Kidney epithelial cell (primary cell): ENCODE data around the gene PPP1R12B. TPM values are rescaled to one million over a fixed set of nuclear protein-coding genes. Genes with fewer than 3 reads are reported as not detected.
"Not testable (repeated sequence)": the region's sequence is repeated elsewhere in the genome, so short reads cannot be mapped to it uniquely, and the experiment has no call there.

ENCODE experiments used
- DNase-seq: peaks from one replicate; pipeline ENCODE4 v3.0.0-alpha.2; 2010; ENCODE audit warnings: low read depth
- H3K27me3 ChIP-seq: 2 replicates; pipeline ENCODE4 v1.6.0; 2011; ENCODE audit warnings: low read length; ENCODE audit not compliant: control insufficient read depth, insufficient read depth
- H3K36me3 ChIP-seq: 2 replicates; pipeline ENCODE4 v1.5.1; 2011; ENCODE audit warnings: low read length; ENCODE audit not compliant: control insufficient read depth, insufficient read depth
- H3K4me3 ChIP-seq: 2 replicates; pipeline ENCODE4 v1.5.1; 2011; ENCODE audit warnings: low read depth, mild to moderate bottlenecking, control low read depth, low read length
- total RNA-seq: library from RNA; depleted of rRNA; stranded (reverse); fragments of >200 nt; gene quantifications from 2 replicates; pipeline ENCODE4 v1.2.3, GENCODE V29; 2015
- TF ChIP-seq, protein P1 (sequence below): IDR thresholded peaks from 2 replicates; pipeline ENCODE4 v1.5.1; 2011; ENCODE audit warnings: mild to moderate bottlenecking, moderate library complexity, low read length, control low read depth, inconsistent platforms; ENCODE audit not compliant: insufficient read depth, poor library complexity, severe bottlenecking

The PPP1R12B gene
- total RNA-seq, 1 donor from 2014 or later, result 6.8 TPM

GRCh38 chr1:202333861-202334260, 14.6 kb upstream of the PPP1R12B start:
- TF ChIP-seq, protein P1, sequence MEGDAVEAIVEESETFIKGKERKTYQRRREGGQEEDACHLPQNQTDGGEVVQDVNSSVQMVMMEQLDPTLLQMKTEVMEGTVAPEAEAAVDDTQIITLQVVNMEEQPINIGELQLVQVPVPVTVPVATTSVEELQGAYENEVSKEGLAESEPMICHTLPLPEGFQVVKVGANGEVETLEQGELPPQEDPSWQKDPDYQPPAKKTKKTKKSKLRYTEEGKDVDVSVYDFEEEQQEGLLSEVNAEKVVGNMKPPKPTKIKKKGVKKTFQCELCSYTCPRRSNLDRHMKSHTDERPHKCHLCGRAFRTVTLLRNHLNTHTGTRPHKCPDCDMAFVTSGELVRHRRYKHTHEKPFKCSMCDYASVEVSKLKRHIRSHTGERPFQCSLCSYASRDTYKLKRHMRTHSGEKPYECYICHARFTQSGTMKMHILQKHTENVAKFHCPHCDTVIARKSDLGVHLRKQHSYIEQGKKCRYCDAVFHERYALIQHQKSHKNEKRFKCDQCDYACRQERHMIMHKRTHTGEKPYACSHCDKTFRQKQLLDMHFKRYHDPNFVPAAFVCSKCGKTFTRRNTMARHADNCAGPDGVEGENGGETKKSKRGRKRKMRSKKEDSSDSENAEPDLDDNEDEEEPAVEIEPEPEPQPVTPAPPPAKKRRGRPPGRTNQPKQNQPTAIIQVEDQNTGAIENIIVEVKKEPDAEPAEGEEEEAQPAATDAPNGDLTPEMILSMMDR, result no peak
- DNase-seq, result no peak
- no peaks in the 10 kb centered on the region for H3K27me3 ChIP-seq
- no peak overlapping the region for H3K4me3 ChIP-seq
- no peaks in the 10 kb centered on the region for H3K36me3 ChIP-seq

GRCh38 chr1:202343652-202344349, 4.7 kb upstream of the PPP1R12B start:
- Histone ChIP-seq H3K4me3 (no peak overlapping the region), H3K36me3 (no peaks in the 10 kb centered on the region), H3K27me3 (no peaks in the 10 kb centered on the region)
- TF ChIP-seq, protein P1, result peak; percentile 66
- DNase-seq, result no peak

- no peaks in the 10 kb centered on the region for H3K36me3 ChIP-seq
- no peak for DNase-seq
- H3K27me3 ChIP-seq, result no peaks in the 10 kb centered on the region
- TF ChIP-seq, protein P1, result no peak
- H3K4me3 ChIP-seq, result no peak overlapping the region
These were observed 442 bp upstream of the PPP1R12B start for GRCh38 chr1:202348005-202348508.

DNA sequence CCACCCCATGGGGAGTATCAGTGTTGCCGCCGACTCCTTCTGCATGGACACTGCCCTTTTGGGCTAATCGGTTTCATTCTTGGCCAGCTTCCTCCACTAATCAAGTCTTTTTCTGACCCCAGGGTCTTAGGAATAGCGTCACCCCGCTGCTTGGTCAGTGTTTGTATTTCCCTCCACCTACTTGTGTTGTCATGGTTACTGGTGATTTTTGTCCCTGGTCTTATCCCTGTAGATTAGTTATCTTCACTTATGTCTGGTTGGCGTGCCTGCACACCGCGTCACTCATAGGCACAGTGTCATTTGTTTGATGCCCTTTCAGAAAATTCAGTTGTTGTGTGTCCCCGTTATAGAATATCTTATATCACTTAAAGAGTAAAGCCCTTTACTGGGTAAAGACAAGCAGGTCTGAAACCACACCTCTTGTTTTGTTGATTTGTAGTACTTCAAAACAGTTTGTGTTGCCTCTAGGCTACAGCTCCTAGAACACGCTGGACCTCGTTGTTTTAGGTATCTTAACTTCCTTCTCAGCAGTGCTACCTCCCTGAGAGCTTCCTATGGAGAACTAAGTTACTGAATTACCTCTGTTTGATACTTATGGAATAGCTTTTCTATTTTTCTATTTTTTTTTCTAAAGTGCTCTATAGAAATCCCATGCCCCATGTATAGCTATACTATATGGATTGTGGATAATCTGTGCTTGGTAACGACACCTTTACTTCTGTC, 868 bp downstream of the PPP1R12B start:
- peak overlapping the region; percentile 74 for H3K4me3 ChIP-seq
- H3K36me3 ChIP-seq, result no peaks in the 10 kb centered on the region
- TF ChIP-seq, protein P1, result no peak
- DNase-seq, result no peak
- no peaks in the 10 kb centered on the region for H3K27me3 ChIP-seq

- TF ChIP-seq, protein P1, result no peak
- Histone ChIP-seq H3K27me3 (no peaks in the 10 kb centered on the region), H3K4me3 (no peak overlapping the region), H3K36me3 (no peaks in the 10 kb centered on the region)
- no peak for DNase-seq
These were observed 3.2 kb downstream of the PPP1R12B start for GRCh38 chr1:202351725-202352124.

- not testable (repeated sequence) for H3K27me3 ChIP-seq, H3K36me3 ChIP-seq, DNase-seq, H3K4me3 ChIP-seq
These were observed 4.2 kb downstream of the PPP1R12B start for GRCh38 chr1:202352583-202353197.
